ENCODE results near the gene ID2. TPM values are rescaled to one million over a fixed set of nuclear protein-coding genes. Genes with fewer than 3 reads are reported as not detected.

The ID2 gene
- polyA plus RNA-seq, 1 donor from 2014 or later, result 71.6 TPM

DNA sequence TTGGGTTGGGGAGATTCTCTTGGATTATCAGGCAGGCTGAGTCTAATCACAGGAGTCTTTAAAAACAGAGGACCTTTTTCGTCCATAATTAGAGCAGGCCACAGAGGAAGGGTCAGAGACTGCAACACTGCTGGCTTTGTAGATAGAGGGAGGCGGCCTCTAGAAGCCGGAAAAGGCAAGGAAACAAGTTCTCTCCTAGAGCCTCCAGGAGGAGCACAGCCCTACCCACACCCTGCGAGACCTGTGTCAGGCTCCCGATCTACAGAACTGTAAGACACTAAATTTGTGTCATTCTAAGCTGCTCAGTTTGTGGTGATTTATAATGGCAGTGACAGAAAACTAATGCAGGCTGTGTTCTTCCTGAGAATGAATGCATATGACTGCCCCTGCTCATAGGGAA lies 15.3 kb downstream of the ID2 start:
- Histone ChIP-seq H3K79me2 (replicated peaks; ENCODE audit: insufficient read depth, low read length) (no peaks in the 10 kb centered on the region), H2AFZ (ENCODE audit: low read depth, low read length) (no peak overlapping the region), H3F3A (ENCODE audit: insufficient read depth, low read length, poor library complexity, severe bottlenecking) (no peaks in the 10 kb centered on the region), H3K4me3 (ENCODE audit: low read length) (no peak overlapping the region), H3K9ac (ENCODE audit: low read length) (no peak overlapping the region), H3K36me3 (ENCODE audit: insufficient read depth, low read length) (no peaks in the 10 kb centered on the region), H3K9me3 (ENCODE audit: low read length) (no peaks in the 10 kb centered on the region), H3K27ac (ENCODE audit: low read length) (no peak overlapping the region), H3K9me2 (ENCODE audit: insufficient read depth, low read length) (no peaks in the 10 kb centered on the region), H3K27me3 (ENCODE audit: insufficient read depth, low read depth, low read length) (no peaks in the 10 kb centered on the region), H4K20me1 (ENCODE audit: insufficient read depth) (no peaks in the 10 kb centered on the region), H3K4me2 (ENCODE audit: low read length) (no peak overlapping the region)
- TF ChIP-seq EZH2 (IDR thresholded peaks at IDR 0.05; ENCODE audit: borderline replicate concordance, insufficient read depth, low read length, poor library complexity, severe bottlenecking) (no peak), SMC3 (conservative IDR thresholded peaks at IDR 0.05; ENCODE audit: poor library complexity) (no peak), RAD21 (conservative IDR thresholded peaks at IDR 0.05) (no peak), TAF1 (IDR thresholded peaks at IDR 0.05; ENCODE audit: low read depth) (no peak), MXI1 (conservative IDR thresholded peaks at IDR 0.05; ENCODE audit: poor library complexity, severe bottlenecking) (no peak), POLR2AphosphoS5 (IDR thresholded peaks at IDR 0.05) (no peak), EP300 (conservative IDR thresholded peaks at IDR 0.05; ENCODE audit: poor library complexity, severe bottlenecking) (no peak)
- TF ChIP-seq, protein P1, sequence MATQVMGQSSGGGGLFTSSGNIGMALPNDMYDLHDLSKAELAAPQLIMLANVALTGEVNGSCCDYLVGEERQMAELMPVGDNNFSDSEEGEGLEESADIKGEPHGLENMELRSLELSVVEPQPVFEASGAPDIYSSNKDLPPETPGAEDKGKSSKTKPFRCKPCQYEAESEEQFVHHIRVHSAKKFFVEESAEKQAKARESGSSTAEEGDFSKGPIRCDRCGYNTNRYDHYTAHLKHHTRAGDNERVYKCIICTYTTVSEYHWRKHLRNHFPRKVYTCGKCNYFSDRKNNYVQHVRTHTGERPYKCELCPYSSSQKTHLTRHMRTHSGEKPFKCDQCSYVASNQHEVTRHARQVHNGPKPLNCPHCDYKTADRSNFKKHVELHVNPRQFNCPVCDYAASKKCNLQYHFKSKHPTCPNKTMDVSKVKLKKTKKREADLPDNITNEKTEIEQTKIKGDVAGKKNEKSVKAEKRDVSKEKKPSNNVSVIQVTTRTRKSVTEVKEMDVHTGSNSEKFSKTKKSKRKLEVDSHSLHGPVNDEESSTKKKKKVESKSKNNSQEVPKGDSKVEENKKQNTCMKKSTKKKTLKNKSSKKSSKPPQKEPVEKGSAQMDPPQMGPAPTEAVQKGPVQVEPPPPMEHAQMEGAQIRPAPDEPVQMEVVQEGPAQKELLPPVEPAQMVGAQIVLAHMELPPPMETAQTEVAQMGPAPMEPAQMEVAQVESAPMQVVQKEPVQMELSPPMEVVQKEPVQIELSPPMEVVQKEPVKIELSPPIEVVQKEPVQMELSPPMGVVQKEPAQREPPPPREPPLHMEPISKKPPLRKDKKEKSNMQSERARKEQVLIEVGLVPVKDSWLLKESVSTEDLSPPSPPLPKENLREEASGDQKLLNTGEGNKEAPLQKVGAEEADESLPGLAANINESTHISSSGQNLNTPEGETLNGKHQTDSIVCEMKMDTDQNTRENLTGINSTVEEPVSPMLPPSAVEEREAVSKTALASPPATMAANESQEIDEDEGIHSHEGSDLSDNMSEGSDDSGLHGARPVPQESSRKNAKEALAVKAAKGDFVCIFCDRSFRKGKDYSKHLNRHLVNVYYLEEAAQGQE (IDR thresholded peaks at IDR 0.05; ENCODE audit: borderline replicate concordance), result no peak
- TF ChIP-seq, protein P2, sequence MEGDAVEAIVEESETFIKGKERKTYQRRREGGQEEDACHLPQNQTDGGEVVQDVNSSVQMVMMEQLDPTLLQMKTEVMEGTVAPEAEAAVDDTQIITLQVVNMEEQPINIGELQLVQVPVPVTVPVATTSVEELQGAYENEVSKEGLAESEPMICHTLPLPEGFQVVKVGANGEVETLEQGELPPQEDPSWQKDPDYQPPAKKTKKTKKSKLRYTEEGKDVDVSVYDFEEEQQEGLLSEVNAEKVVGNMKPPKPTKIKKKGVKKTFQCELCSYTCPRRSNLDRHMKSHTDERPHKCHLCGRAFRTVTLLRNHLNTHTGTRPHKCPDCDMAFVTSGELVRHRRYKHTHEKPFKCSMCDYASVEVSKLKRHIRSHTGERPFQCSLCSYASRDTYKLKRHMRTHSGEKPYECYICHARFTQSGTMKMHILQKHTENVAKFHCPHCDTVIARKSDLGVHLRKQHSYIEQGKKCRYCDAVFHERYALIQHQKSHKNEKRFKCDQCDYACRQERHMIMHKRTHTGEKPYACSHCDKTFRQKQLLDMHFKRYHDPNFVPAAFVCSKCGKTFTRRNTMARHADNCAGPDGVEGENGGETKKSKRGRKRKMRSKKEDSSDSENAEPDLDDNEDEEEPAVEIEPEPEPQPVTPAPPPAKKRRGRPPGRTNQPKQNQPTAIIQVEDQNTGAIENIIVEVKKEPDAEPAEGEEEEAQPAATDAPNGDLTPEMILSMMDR (IDR thresholded peaks at IDR 0.05; ENCODE audit: poor library complexity, severe bottlenecking), result no peak

DNA sequence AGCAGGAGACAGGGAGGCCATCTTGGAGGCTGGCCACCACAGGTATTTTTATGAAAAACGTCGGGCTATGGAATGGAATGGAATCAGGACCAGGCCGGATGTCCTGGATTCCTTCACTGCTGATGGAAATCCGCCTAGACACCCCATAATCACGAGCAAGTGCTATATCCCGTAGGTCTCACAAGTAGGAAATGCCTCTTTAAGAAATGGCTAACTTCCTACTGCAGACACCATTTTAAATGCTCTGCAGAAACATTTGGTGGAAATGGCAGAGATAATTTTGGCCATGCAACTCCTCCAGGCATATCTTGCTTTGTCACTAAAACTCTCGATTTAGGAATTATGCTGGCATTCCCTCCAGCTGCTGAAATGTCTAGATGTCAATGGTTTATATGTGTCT lies 18.0 kb downstream of the ID2 start:
- TF ChIP-seq, protein P2 (IDR thresholded peaks at IDR 0.05; ENCODE audit: poor library complexity, severe bottlenecking), result no peak
- TF ChIP-seq POLR2AphosphoS5 (IDR thresholded peaks at IDR 0.05), result no peak
- TF ChIP-seq, protein P1 (IDR thresholded peaks at IDR 0.05; ENCODE audit: borderline replicate concordance), result no peak
- H3K27ac ChIP-seq (ENCODE audit: low read length), result no peak overlapping the region

More for the DNA sequence above, 18.0 kb downstream of the ID2 start:
- Histone ChIP-seq H3K4me3 (ENCODE audit: low read length) (no peak overlapping the region), H3K9ac (ENCODE audit: low read length) (no peak overlapping the region), H3K9me2 (ENCODE audit: insufficient read depth, low read length) (no peaks in the 10 kb centered on the region), H3F3A (ENCODE audit: insufficient read depth, low read length, poor library complexity, severe bottlenecking) (no peaks in the 10 kb centered on the region), H3K36me3 (ENCODE audit: insufficient read depth, low read length) (no peaks in the 10 kb centered on the region), H4K20me1 (ENCODE audit: insufficient read depth) (no peaks in the 10 kb centered on the region), H3K27me3 (ENCODE audit: insufficient read depth, low read depth, low read length) (no peaks in the 10 kb centered on the region), H2AFZ (ENCODE audit: low read depth, low read length) (no peak overlapping the region), H3K79me2 (replicated peaks; ENCODE audit: insufficient read depth, low read length) (no peaks in the 10 kb centered on the region), H3K4me2 (ENCODE audit: low read length) (no peak overlapping the region), H3K9me3 (ENCODE audit: low read length) (no peaks in the 10 kb centered on the region)

Data from neural cell (in vitro differentiated cells).